Bronchial epithelial cell (primary cell): ENCODE results near the gene DEFB125. TPM values are rescaled to one million over a fixed set of nuclear protein-coding genes. Genes with fewer than 3 reads are reported as not detected.
A peak's percentile ranks its signal among the peaks of the same experiment; 100 is the strongest.
"Not testable (repeated sequence)": the region's sequence is repeated elsewhere in the genome, so short reads cannot be mapped to it uniquely, and the experiment has no call there.

Source experiments
- DNase-seq: peaks from one replicate; pipeline ENCODE4 v3.0.0-alpha.2; 2010; ENCODE audit warnings: low read depth
- FAIRE-seq: peaks from 2 replicates; lab custom pipeline; 2011; peaks lifted over from hg19 to GRCh38; lab: Jason Lieb, UNC
- H3K27me3 ChIP-seq: 2 replicates; pipeline ENCODE4 v1.5.1; 2011; ENCODE audit warnings: low read length; ENCODE audit not compliant: control insufficient read depth, insufficient read depth
- H3K36me3 ChIP-seq: 2 replicates; pipeline ENCODE4 v1.5.1; 2011; ENCODE audit warnings: low read length; ENCODE audit not compliant: control insufficient read depth, insufficient read depth
- H3K4me3 ChIP-seq: 2 replicates; pipeline ENCODE4 v1.5.1; 2011; ENCODE audit warnings: mild to moderate bottlenecking, low read depth, low read length, control low read depth
- CTCF ChIP-seq: IDR thresholded peaks from 2 replicates; pipeline ENCODE4 v1.5.1; 2011; ENCODE audit warnings: mild to moderate bottlenecking, moderate library complexity, low read length, control low read depth, inconsistent platforms; ENCODE audit not compliant: insufficient read depth, severe bottlenecking
- total RNA-seq: library from RNA; depleted of rRNA; stranded (reverse); fragments of >200 nt; gene quantifications from 2 replicates; pipeline ENCODE4 v1.2.1, GENCODE V29; 2014

The DEFB125 gene
- total RNA-seq, 1 donor from 2014 or later = not detected

- FAIRE-seq = no peak
- no peak for TF ChIP-seq CTCF
- H3K27me3 ChIP-seq = no peaks in the 10 kb centered on the region
- DNase-seq = no peak
- H3K4me3 ChIP-seq = no peak overlapping the region
- no peaks in the 10 kb centered on the region for H3K36me3 ChIP-seq
Measured at GRCh38 chr20:93641-94040, 6.2 kb downstream of the DEFB125 start.

- TF ChIP-seq CTCF = no peak
- Histone ChIP-seq H3K36me3 (no peaks in the 10 kb centered on the region), H3K4me3 (no peak overlapping the region), H3K27me3 (no peaks in the 10 kb centered on the region)
- FAIRE-seq (no peak), DNase-seq (no peak)
Measured at GRCh38 chr20:95215-95614, 7.7 kb downstream of the DEFB125 start.

DNA sequence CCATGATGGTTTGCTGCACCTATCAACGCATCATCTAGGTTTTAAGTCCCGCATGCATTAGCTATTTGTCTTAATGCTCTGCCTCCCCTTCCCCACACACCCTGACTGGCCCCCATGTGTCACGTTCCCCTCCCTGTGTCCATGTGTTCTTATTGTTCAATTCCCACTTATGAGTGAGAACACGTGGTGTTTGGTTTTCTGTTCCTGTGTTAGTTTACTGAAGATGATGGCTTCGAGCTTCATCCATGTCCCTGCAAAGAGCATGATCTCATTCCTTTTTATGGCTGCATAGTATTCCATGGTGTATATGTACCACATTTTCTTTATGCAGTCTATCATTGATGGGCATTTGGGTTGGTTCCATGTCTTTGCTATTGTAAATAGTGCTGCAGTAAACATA lies 10.2 kb downstream of the DEFB125 start:
- FAIRE-seq, H3K4me3 ChIP-seq, DNase-seq, H3K27me3 ChIP-seq, H3K36me3 ChIP-seq: not testable (repeated sequence)

- Histone ChIP-seq H3K36me3 (no peaks in the 10 kb centered on the region), H3K4me3 (no peak overlapping the region), H3K27me3 (no peaks in the 10 kb centered on the region)
- TF ChIP-seq CTCF = no peak
- FAIRE-seq (no peak), DNase-seq (no peak)
Measured at GRCh38 chr20:101975-102374, 14.5 kb downstream of the DEFB125 start.

DNA sequence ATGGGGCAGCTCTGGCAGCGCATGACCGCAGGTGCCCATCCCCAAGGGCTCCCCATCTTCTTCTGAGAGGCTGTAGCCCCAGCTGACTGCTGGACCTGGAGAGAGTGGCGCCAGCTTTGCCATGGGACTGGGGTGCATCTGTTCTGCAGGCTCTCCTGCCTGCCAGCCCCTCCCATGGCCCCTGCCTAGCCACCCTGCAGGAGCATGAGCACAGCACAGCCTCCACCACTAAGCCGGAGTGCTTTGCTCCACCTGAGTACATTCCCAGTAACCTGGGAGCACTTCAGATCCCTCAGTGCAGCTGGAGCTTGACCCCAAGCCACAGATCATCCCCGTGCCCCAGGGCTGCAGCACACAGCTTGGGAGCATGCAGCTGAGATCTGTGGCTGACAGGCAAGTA lies 16.0 kb downstream of the DEFB125 start:
- Histone ChIP-seq H3K36me3 (no peaks in the 10 kb centered on the region), H3K4me3 (no peak overlapping the region), H3K27me3 (no peaks in the 10 kb centered on the region)
- no peak for DNase-seq
- FAIRE-seq = peak; percentile 32
- no peak for TF ChIP-seq CTCF

DNA sequence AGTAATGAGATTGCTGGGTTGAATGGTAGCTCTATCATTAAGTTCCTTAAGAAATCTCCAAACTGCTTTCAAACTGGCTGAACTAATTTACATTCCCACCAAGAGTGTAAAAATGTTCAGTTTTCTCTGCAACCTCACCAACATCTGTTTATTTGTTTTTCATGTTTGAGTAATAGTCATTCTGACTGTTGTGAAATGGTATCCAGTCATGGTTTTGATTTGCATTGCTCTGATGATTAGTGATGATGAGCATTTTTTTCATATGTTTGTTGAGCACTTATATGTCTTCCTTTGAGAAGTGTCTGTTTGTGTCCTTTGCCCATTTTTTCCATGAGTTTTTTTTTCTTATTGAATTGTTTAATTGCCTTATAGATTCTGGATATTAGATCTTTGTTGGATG lies 24.9 kb downstream of the DEFB125 start:
- DNase-seq = peak; percentile 64
- no peaks in the 10 kb centered on the region for H3K27me3 ChIP-seq
- TF ChIP-seq CTCF = no peak
- H3K4me3 ChIP-seq = no peak overlapping the region
- no peak for FAIRE-seq
- H3K36me3 ChIP-seq = no peaks in the 10 kb centered on the region
